ENCODE results near the gene CDC42EP5. TPM values are rescaled to one million over a fixed set of nuclear protein-coding genes. Genes with fewer than 3 reads are reported as not detected.
A peak's percentile ranks its signal among the peaks of the same experiment; 100 is the strongest.

Gene CDC42EP5
- total RNA-seq, 6 experiments from 2014 or later: 45.9 to 70.5 (median 56.9) TPM

- Mint-ChIP-seq H3K4me3 (no peak overlapping the region), H3K27me3 (ENCODE audit: insufficient read depth) (peaks cover 21% of the 10 kb centered on the region), H3K27ac (no peak overlapping the region), H3K4me1 (ENCODE audit: low read depth) (peaks cover 28% of the 10 kb centered on the region), H3K9me3 (no peaks in the 10 kb centered on the region), H3K36me3 (ENCODE audit: low read depth) (peaks cover 56% of the 10 kb centered on the region)
- no peak for DNase-seq
- TF ChIP-seq CTCF (IDR thresholded peaks at IDR 0.05): no peak
These were observed 17.2 kb downstream of the CDC42EP5 start for GRCh38 chr19:54455786-54456422.

- peaks cover 63% of the 10 kb centered on the region for H3K36me3 Mint-ChIP-seq (ENCODE audit: low read depth)
These were observed 18.1 kb downstream of the CDC42EP5 start for GRCh38 chr19:54454781-54455675.

GRCh38 chr19:54453921-54454780 lies 18.9 kb downstream of the CDC42EP5 start:
- DNase-seq: no peak
- Mint-ChIP-seq H3K4me3 (no peak overlapping the region), H3K4me1 (ENCODE audit: low read depth) (peaks cover 30% of the 10 kb centered on the region), H3K27me3 (ENCODE audit: insufficient read depth) (peaks cover 16% of the 10 kb centered on the region), H3K9me3 (no peaks in the 10 kb centered on the region), H3K27ac (no peak overlapping the region), H3K36me3 (ENCODE audit: low read depth) (peaks cover 60% of the 10 kb centered on the region)
- TF ChIP-seq CTCF (IDR thresholded peaks at IDR 0.05): no peak

More at GRCh38 chr19:54454781-54455675, 18.1 kb downstream of the CDC42EP5 start:
- Mint-ChIP-seq H3K27me3 (ENCODE audit: insufficient read depth) (peaks cover 18% of the 10 kb centered on the region), H3K4me1 (ENCODE audit: low read depth) (peaks cover 37% of the 10 kb centered on the region), H3K4me3 (no peak overlapping the region), H3K27ac (no peak overlapping the region), H3K9me3 (no peaks in the 10 kb centered on the region)
- no peak for TF ChIP-seq CTCF (IDR thresholded peaks at IDR 0.05)
- no peak for DNase-seq

- no peak for DNase-seq
- H3K4me3 Mint-ChIP-seq: no peak overlapping the region
- peaks cover 30% of the 10 kb centered on the region for H3K4me1 Mint-ChIP-seq (ENCODE audit: low read depth)
- H3K9me3 Mint-ChIP-seq: no peaks in the 10 kb centered on the region
- H3K27me3 Mint-ChIP-seq (ENCODE audit: insufficient read depth): peaks cover 14% of the 10 kb centered on the region
- H3K27ac Mint-ChIP-seq: 0 out of 2 replicates have a peak overlapping the region, but pooled peaks have one; percentile 99
- TF ChIP-seq CTCF (IDR thresholded peaks at IDR 0.05): no peak
- H3K36me3 Mint-ChIP-seq (ENCODE audit: low read depth): peaks cover 50% of the 10 kb centered on the region
These were observed 20.5 kb downstream of the CDC42EP5 start for GRCh38 chr19:54452626-54453025.

GRCh38 chr19:54451997-54452396 lies 21.1 kb downstream of the CDC42EP5 start:
- H3K4me1 Mint-ChIP-seq (ENCODE audit: low read depth): peaks cover 34% of the 10 kb centered on the region
- H3K27ac Mint-ChIP-seq: peak overlapping the region; percentile 99; the same call in 1 of the 2 replicates
- 0 out of 2 replicates have a peak overlapping the region, but pooled peaks have one; percentile 97 for H3K4me3 Mint-ChIP-seq
- H3K36me3 Mint-ChIP-seq (ENCODE audit: low read depth): peaks cover 49% of the 10 kb centered on the region
- no peak for DNase-seq
- H3K9me3 Mint-ChIP-seq: no peaks in the 10 kb centered on the region
- TF ChIP-seq CTCF (IDR thresholded peaks at IDR 0.05): no peak
- H3K27me3 Mint-ChIP-seq (ENCODE audit: insufficient read depth): peaks cover 10% of the 10 kb centered on the region

Measured in HFFc6 (cell line).